ENCODE data around the gene HSPBP1.
A peak's percentile ranks its signal among the peaks of the same experiment; 100 is the strongest.

Gene HSPBP1

GRCh38 chr19:55265723-55266386, 14.1 kb downstream of the HSPBP1 start:
- no peak for TF ChIP-seq Cebpa-rat (IDR thresholded peaks at IDR 0.05)
- Histone ChIP-seq H3K36me3 (peaks cover 22 to 54% (median 41%) of the 10 kb centered on the region in 11 experiments), H4K20me1 (peaks cover 0 to 4% (median 0%) of the 10 kb centered on the region in 11 experiments; a peak in 3 of 22 replicates)

GRCh38 chr19:55265173-55265572, 14.7 kb downstream of the HSPBP1 start:
- Histone ChIP-seq H4K20me1 (peaks cover 0 to 3% (median 0%) of the 10 kb centered on the region in 11 experiments; a peak in 3 of 22 replicates), H3K27me3 (no peaks in the 10 kb centered on the region), H3K4me2 (no peak overlapping the region), H3K9ac (no peak overlapping the region), H3K4me1 (peaks cover 8 to 12% (median 9%) of the 10 kb centered on the region in 10 experiments), H3K4me3 (no peak overlapping the region), H3K36me3 (peaks cover 22 to 48% (median 37%) of the 10 kb centered on the region in 11 experiments), H3K9me3 (replicated peaks in 1 of 11) (peaks cover 12 to 20% (median 17%) of the 10 kb centered on the region in 11 experiments; a peak in 21 of 22 replicates), H3K27ac (no peak overlapping the region)
- TF ChIP-seq Cebpa-rat (IDR thresholded peaks at IDR 0.05), result no peak

More at GRCh38 chr19:55265723-55266386, 14.1 kb downstream of the HSPBP1 start:
- Histone ChIP-seq H3K27me3 (no peaks in the 10 kb centered on the region), H3K9ac (no peak overlapping the region), H3K4me1 (peaks cover under 1 to 5% (median 2%) of the 10 kb centered on the region in 10 experiments; a peak in 16 of 20 replicates), H3K27ac (no peak overlapping the region), H3K9me3 (replicated peaks in 1 of 11) (peaks cover 12 to 20% (median 17%) of the 10 kb centered on the region in 11 experiments; a peak in 21 of 22 replicates), H3K4me3 (no peak overlapping the region), H3K4me2 (no peak overlapping the region)

GRCh38 chr19:55264531-55264930, 15.4 kb downstream of the HSPBP1 start:
- Histone ChIP-seq H3K9ac (no peak overlapping the region), H3K4me3 (no peak overlapping the region), H3K9me3 (replicated peaks in 1 of 11) (peaks cover 12 to 20% (median 17%) of the 10 kb centered on the region in 11 experiments; a peak in 21 of 22 replicates), H3K4me1 (peaks cover 14 to 18% (median 16%) of the 10 kb centered on the region in 10 experiments), H3K4me2 (no peak overlapping the region), H3K36me3 (peaks cover 21 to 41% (median 32%) of the 10 kb centered on the region in 11 experiments), H4K20me1 (peaks cover 0 to 3% (median 0%) of the 10 kb centered on the region in 11 experiments; a peak in 2 of 22 replicates), H3K27me3 (no peaks in the 10 kb centered on the region), H3K27ac (no peak overlapping the region)
- no peak for TF ChIP-seq Cebpa-rat (IDR thresholded peaks at IDR 0.05)

GRCh38 chr19:55262359-55262758, 17.6 kb downstream of the HSPBP1 start:
- peaks cover 7 to 15% (median 11%) of the 10 kb centered on the region in 11 experiments; a peak in 21 of 22 replicates for H4K20me1 ChIP-seq
- H3K36me3 ChIP-seq, result peaks cover 9 to 25% (median 17%) of the 10 kb centered on the region in 11 experiments; a peak in 21 of 22 replicates
- H3K9me3 ChIP-seq (replicated peaks in 1 of 11), result peaks cover 7 to 12% (median 11%) of the 10 kb centered on the region in 11 experiments; a peak in 21 of 22 replicates
- no peak overlapping the region for H3K4me2 ChIP-seq
- no peak overlapping the region for H3K27ac ChIP-seq
- no peak for TF ChIP-seq Cebpa-rat (IDR thresholded peaks at IDR 0.05)
- peaks cover 14 to 19% (median 17%) of the 10 kb centered on the region in 10 experiments for H3K4me1 ChIP-seq
- no peak overlapping the region for H3K9ac ChIP-seq
- no peak overlapping the region for H3K4me3 ChIP-seq
- no peaks in the 10 kb centered on the region for H3K27me3 ChIP-seq

- Histone ChIP-seq H3K36me3 (peaks cover 2 to 19% (median 10%) of the 10 kb centered on the region in 11 experiments; a peak in 18 of 22 replicates), H3K4me2 (no peak overlapping the region), H3K4me1 (peaks cover 20 to 26% (median 23%) of the 10 kb centered on the region in 10 experiments), H3K27me3 (no peaks in the 10 kb centered on the region), H3K27ac (no peak overlapping the region), H4K20me1 (peaks cover 13 to 22% (median 18%) of the 10 kb centered on the region in 11 experiments), H3K4me3 (no peak overlapping the region), H3K9me3 (replicated peaks in 1 of 11) (peaks cover under 1 to 6% (median 4%) of the 10 kb centered on the region in 11 experiments; a peak in 21 of 22 replicates), H3K9ac (no peak overlapping the region)
- no peak for TF ChIP-seq Cebpa-rat (IDR thresholded peaks at IDR 0.05)
These were observed 18.2 kb downstream of the HSPBP1 start for GRCh38 chr19:55261671-55262126.

GRCh38 chr19:55259540-55260210, 20.2 kb downstream of the HSPBP1 start:
- Histone ChIP-seq H3K4me1 (peaks cover 40 to 46% (median 44%) of the 10 kb centered on the region in 10 experiments), H3K27ac (peak overlapping the region; percentile 91 to 98 (median 96)), H4K20me1 (peaks cover 28 to 39% (median 38%) of the 10 kb centered on the region in 11 experiments)

GRCh38 chr19:55258828-55259539, 20.9 kb downstream of the HSPBP1 start, which contains the start of gene PPP6R1:
PPP6R1 (minus strand) TSS chr19:55259017; CDS start chr19:55247103, 11,914 bp downstream.
- Histone ChIP-seq H3K36me3 (peaks cover 0 to 12% (median 8%) of the 10 kb centered on the region in 11 experiments; a peak in 16 of 22 replicates), H3K9ac (peak within 1 kb of the TSS; percentile 92 to 99 (median 97)), H3K9me3 (replicated peaks in 1 of 11) (no peaks in the 10 kb centered on the region), H3K4me2 (peak within 1 kb of the TSS; percentile 96 to 100 (median 99)), H4K20me1 (peaks cover 30 to 46% (median 45%) of the 10 kb centered on the region in 11 experiments), H3K4me1 (peaks cover 44 to 53% (median 49%) of the 10 kb centered on the region in 10 experiments), H3K27me3 (no peaks in the 10 kb centered on the region), H3K4me3 (peak within 1 kb of the TSS; percentile 79 to 96 (median 93)), H3K27ac (peak within 1 kb of the TSS; percentile 91 to 98 (median 96))
- TF ChIP-seq Cebpa-rat (IDR thresholded peaks at IDR 0.05), result peak in 8 of 11 experiments; percentile 17 to 64 (median 52); a peak in 7 of 22 replicates

More at GRCh38 chr19:55259540-55260210, 20.2 kb downstream of the HSPBP1 start:
- TF ChIP-seq Cebpa-rat (IDR thresholded peaks at IDR 0.05), result no peak; a peak in 1 of 22 replicates
- Histone ChIP-seq H3K9ac (peak overlapping the region; percentile 92 to 99 (median 97)), H3K4me3 (peak overlapping the region; percentile 51 to 96 (median 92)), H3K27me3 (no peaks in the 10 kb centered on the region), H3K4me2 (peak overlapping the region; percentile 79 to 97 (median 87)), H3K36me3 (peaks cover 0 to 12% (median 8%) of the 10 kb centered on the region in 11 experiments; a peak in 16 of 22 replicates), H3K9me3 (replicated peaks in 1 of 11) (no peaks in the 10 kb centered on the region)

- Histone ChIP-seq H3K4me2 (peak overlapping the region; percentile 96 to 100 (median 99)), H3K4me3 (peak overlapping the region; percentile 79 to 96 (median 93)), H3K9ac (peak overlapping the region; percentile 92 to 99 (median 97)), H4K20me1 (peaks cover 35 to 51% (median 50%) of the 10 kb centered on the region in 11 experiments), H3K36me3 (peaks cover 0 to 12% (median 8%) of the 10 kb centered on the region in 11 experiments; a peak in 16 of 22 replicates), H3K9me3 (replicated peaks in 1 of 11) (no peaks in the 10 kb centered on the region), H3K27me3 (no peaks in the 10 kb centered on the region), H3K27ac (peak overlapping the region; percentile 90 to 98 (median 96)), H3K4me1 (peaks cover 50 to 58% (median 55%) of the 10 kb centered on the region in 10 experiments)
- TF ChIP-seq Cebpa-rat (IDR thresholded peaks at IDR 0.05), result no peak
These were observed 21.5 kb downstream of the HSPBP1 start for GRCh38 chr19:55258476-55258827.

Data from BLaER1 treated with 17β-estradiol and CSF1 and Interleukin-3, amounts not matched to agents 10 nM and 100 nM (cell line).